GM12892 (cell line): ENCODE results near the gene OR8J3.

Source experiments
- DNase-seq: peaks from one replicate; pipeline ENCODE4 v3.0.0; 2011; ENCODE audit not compliant: insufficient read length
- FAIRE-seq: peaks from 2 replicates; lab custom pipeline; 2011; peaks lifted over from hg19 to GRCh38; lab: Jason Lieb, UNC
- POLR2A ChIP-seq: IDR thresholded peaks from 2 replicates; pipeline ENCODE4 v1.6.1; 2011; ENCODE audit warnings: low read depth, low read length, control low read depth
- POLR2AphosphoS5 ChIP-seq: IDR thresholded peaks from 2 replicates; pipeline ENCODE4 v1.6.1; 2011; ENCODE audit warnings: low read depth, low read length, control low read depth
- TAF1 ChIP-seq: IDR thresholded peaks from 2 replicates; pipeline ENCODE4 v1.6.1; 2011; ENCODE audit warnings: low read depth, mild to moderate bottlenecking, control low read depth, low read length, borderline replicate concordance

The OR8J3 gene

DNA sequence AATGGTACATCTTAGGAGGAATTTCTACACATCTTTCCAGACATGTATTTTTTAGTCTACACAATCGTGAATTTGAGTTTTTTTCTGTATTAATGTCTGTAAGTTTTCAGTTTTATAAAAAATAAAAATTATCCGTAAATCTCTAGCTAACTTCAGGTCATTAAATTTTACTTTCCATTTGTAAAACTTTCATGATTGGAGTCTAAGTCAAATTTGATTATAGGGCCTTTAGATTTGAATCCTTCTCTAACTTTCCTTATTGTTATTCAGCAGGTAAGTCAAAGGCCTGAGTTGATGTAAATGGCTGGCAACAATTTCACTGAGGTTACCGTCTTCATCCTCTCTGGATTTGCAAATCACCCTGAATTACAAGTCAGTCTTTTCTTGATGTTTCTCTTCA is 47.0 kb downstream of the OR8J3 start, which contains the start of gene OR8I2:
TSS of gene OR8I2 (plus strand) at position 301 of the 400 bp plus-strand sequence. CDS start at position 301, 0 bp downstream.
- DNase-seq (no peak), FAIRE-seq (no peak)
- TF ChIP-seq POLR2AphosphoS5: no peak
- TF ChIP-seq TAF1: no peak
- TF ChIP-seq POLR2A: no peak

DNA sequence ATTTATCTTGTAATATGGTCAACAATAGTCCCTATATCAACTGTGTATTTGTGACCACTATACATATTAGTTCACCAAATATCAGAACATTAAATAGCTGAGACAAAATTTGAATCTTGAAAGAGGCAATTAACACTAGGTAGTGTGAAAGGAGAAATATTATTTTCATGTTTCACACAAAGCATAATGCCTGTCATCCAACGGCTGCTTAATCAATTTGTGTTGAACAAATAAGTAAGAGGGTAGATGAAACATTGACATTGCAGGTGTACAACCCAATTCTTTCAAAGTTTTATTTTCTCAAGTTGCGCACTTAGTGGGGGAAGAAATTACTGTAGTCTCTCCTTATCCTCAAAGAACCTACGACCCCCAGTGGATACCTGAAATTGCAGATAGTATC is 50.3 kb downstream of the OR8J3 start:
- DNase-seq (no peak), FAIRE-seq (no peak)
- TF ChIP-seq POLR2AphosphoS5 (no peak), TAF1 (no peak), POLR2A (no peak)
